Measurements from ENCODE around the gene SF3A2. TPM values are rescaled to one million over a fixed set of nuclear protein-coding genes. Genes with fewer than 3 reads are reported as not detected.
A peak's percentile ranks its signal among the peaks of the same experiment; 100 is the strongest.
"Not testable (repeated sequence)": the region's sequence is repeated elsewhere in the genome, so short reads cannot be mapped to it uniquely, and the experiment has no call there.

Gene SF3A2
- total RNA-seq, 2 experiments from 2014 or later = 142 to 151 TPM

GRCh38 chr19:2274185-2274711 is 37.6 kb downstream of the SF3A2 start:
- H3K4me1 Mint-ChIP-seq = peaks cover 30% of the 10 kb centered on the region
- CTCF ChIA-PET = interaction anchor here (0.5 to 7.7 kb wide), 15 partner anchors 9 to 377 kb away, joined by 3 to 49 read pairs (median 4); partner anchors contain the start of gene PLEKHJ1
- POLR2A ChIA-PET = interaction anchor here (0.6 to 1.0 kb wide), 3 partner anchors 13 to 15 kb away, joined by 3 to 5 read pairs (median 3); no protein-coding TSS in a partner anchor
- H3K27me3 Mint-ChIP-seq = no peaks in the 10 kb centered on the region
- no peak for DNase-seq
- H3K27ac Mint-ChIP-seq = peak overlapping the region; percentile 79
- H3K36me3 Mint-ChIP-seq (ENCODE audit: low read depth) = peaks cover 25% of the 10 kb centered on the region
- H3K9me3 Mint-ChIP-seq = no peaks in the 10 kb centered on the region
- peak overlapping the region; percentile 56 for H3K4me3 Mint-ChIP-seq

DNA sequence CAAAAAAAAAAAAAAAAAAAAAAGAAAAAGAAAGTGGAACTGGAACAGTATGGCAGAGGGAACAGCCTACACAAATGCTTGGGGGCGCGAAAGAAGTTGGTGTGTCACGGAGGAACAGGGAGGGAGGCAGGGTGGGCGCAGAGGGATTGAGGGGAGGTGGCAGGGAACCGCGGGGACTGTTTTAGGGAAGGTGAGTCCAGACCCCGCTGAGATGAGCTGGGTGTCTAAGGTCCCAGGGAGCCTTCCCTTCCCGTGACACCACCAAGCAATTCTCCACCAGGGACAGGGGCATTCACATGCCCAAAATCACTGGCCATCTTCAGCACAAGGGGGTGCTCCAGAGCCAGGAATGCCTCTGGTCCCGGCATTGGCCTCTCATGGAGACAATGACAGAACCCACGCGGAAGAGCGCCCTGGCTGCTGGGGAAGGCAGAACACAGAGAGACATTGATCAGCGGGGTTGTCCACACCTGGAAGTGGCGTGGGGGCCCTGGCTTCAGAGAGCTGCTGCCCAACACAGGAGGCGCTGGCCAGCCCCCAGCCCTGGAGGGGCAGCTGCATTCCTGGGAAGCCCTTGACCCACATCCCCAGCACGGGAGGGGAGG is 38.4 kb downstream of the SF3A2 start:
- no peak overlapping the region for H3K4me3 Mint-ChIP-seq
- peak; percentile 61 for DNase-seq
- no peaks in the 10 kb centered on the region for H3K27me3 Mint-ChIP-seq
- ChIA-PET CTCF (interaction anchor here (0.6 to 7.7 kb wide), 9 partner anchors 12 to 330 kb away, joined by 3 to 49 read pairs (median 6); partner anchors contain the start of gene PLEKHJ1), POLR2A (no interaction called here)
- H3K27ac Mint-ChIP-seq = no peak overlapping the region
- H3K4me1 Mint-ChIP-seq = peaks cover 30% of the 10 kb centered on the region
- peaks cover 23% of the 10 kb centered on the region for H3K36me3 Mint-ChIP-seq (ENCODE audit: low read depth)
- no peaks in the 10 kb centered on the region for H3K9me3 Mint-ChIP-seq

- Mint-ChIP-seq H3K4me1 (peaks cover 30% of the 10 kb centered on the region), H3K4me3 (no peak overlapping the region), H3K27me3 (no peaks in the 10 kb centered on the region), H3K9me3 (no peaks in the 10 kb centered on the region), H3K36me3 (ENCODE audit: low read depth) (peaks cover 23% of the 10 kb centered on the region), H3K27ac (no peak overlapping the region)
- ChIA-PET CTCF (interaction anchor here (1.0 to 7.7 kb wide), 4 partner anchors 11 to 331 kb away, joined by 3 to 49 read pairs (median 6); no protein-coding TSS in a partner anchor), POLR2A (no interaction called here)
- no peak for DNase-seq
Observed at GRCh38 chr19:2275588-2276428, 39.2 kb downstream of the SF3A2 start.

DNA sequence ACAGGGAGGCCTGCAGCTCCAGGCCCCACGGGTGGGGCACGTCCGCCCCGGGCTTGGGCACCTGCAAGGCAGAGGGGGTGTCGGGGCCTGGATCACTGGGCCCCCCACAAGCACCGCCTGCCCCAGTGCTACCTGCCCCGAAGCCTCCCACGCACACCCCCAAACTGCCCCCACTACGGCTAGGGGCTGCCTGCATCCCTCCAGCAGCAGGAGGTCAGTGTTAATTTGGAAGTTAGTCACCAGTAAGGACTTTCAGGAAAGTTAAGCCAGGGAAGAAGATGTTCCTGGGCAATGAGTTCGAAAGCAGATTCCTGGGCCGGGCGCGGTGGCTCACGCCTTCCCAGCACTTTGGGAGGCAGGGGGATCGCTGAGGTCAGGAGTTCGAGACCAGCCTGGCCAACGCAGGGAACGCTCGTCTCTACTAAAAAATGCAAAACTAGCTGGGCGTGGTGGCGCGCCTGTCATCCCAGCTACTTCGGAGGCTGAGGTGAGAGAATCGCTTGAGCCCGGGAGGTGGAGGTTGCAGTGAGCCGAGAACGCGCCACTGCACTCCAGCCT is 39.9 kb downstream of the SF3A2 start:
- peaks cover 21% of the 10 kb centered on the region for H3K36me3 Mint-ChIP-seq (ENCODE audit: low read depth)
- no peak overlapping the region for H3K4me3 Mint-ChIP-seq
- no peak for DNase-seq
- no peaks in the 10 kb centered on the region for H3K9me3 Mint-ChIP-seq
- H3K27me3 Mint-ChIP-seq = no peaks in the 10 kb centered on the region
- ChIA-PET POLR2A (no interaction called here), CTCF (interaction anchor here (1.0 to 7.7 kb wide), 3 partner anchors 11 to 331 kb away, joined by 3 to 49 read pairs (median 3); no protein-coding TSS in a partner anchor)
- H3K4me1 Mint-ChIP-seq = peaks cover 28% of the 10 kb centered on the region
- H3K27ac Mint-ChIP-seq = no peak overlapping the region

- no peaks in the 10 kb centered on the region for H3K9me3 Mint-ChIP-seq
Observed at GRCh38 chr19:2277138-2277537, 40.5 kb downstream of the SF3A2 start.

DNA sequence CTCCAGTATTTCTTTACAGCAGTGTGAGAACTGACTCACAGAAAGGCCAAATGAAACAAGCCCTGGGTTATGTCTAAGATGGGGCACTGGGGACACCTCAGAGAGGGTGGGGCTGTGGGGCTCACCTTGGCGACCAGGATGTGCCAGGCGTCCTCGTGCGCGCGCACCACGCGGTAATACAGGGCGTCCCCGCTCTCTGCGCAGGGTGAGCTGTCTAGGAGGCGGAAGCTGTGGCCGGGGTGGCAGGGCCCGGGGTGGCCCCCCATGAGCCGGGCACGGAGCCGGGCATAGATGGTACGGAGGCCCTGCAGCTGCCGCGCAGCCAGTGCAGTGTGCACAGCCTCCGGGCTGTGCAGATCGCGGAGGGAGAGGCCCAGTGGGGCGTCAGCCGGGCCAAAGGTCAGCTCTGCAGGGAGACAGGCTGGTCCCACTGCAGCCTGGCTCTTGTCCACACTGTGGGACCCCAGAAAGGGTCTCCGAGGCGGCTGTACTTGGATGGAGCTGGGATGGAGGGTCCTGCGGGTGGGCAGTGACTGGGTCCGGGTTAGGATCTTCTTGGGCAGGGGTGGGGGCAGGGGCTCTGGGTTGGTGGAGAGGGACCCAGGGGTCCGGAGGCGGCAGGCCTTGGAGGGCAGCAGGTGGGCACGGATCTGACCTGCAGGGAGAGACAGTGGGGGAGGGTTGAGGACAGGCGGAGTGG is 42.0 kb downstream of the SF3A2 start:
- no peak for DNase-seq
- H3K36me3 Mint-ChIP-seq (ENCODE audit: low read depth) = peaks cover 13% of the 10 kb centered on the region
- ChIA-PET CTCF (interaction anchor here (7.7 kb wide), 1 partner anchor 9 kb away, joined by 49 read pairs; no protein-coding TSS in a partner anchor), POLR2A (no interaction called here)
- H3K9me3 Mint-ChIP-seq = no peaks in the 10 kb centered on the region
- H3K27me3 Mint-ChIP-seq = peaks cover 5% of the 10 kb centered on the region
- no peak overlapping the region for H3K4me3 Mint-ChIP-seq
- peaks cover 29% of the 10 kb centered on the region for H3K4me1 Mint-ChIP-seq
- H3K27ac Mint-ChIP-seq = no peak overlapping the region

More at GRCh38 chr19:2277138-2277537, 40.5 kb downstream of the SF3A2 start:
- no peaks in the 10 kb centered on the region for H3K27me3 Mint-ChIP-seq
- H3K36me3 Mint-ChIP-seq (ENCODE audit: low read depth) = peaks cover 17% of the 10 kb centered on the region
- no peak overlapping the region for H3K4me3 Mint-ChIP-seq
- H3K4me1 Mint-ChIP-seq = peaks cover 29% of the 10 kb centered on the region
- DNase-seq = no peak
- ChIA-PET CTCF (interaction anchor here (7.7 kb wide), 1 partner anchor 10 kb away, joined by 49 read pairs; no protein-coding TSS in a partner anchor), POLR2A (interaction anchor here (0.7 kb wide), 1 partner anchor 41 kb away, joined by 3 read pairs; no protein-coding TSS in a partner anchor)
- no peak overlapping the region for H3K27ac Mint-ChIP-seq

- no peak for DNase-seq
- H3K27ac Mint-ChIP-seq = no peak overlapping the region
- POLR2A ChIA-PET = no interaction called here
- H3K9me3 Mint-ChIP-seq = no peaks in the 10 kb centered on the region
- H3K36me3 Mint-ChIP-seq (ENCODE audit: low read depth) = no peaks in the 10 kb centered on the region
- CTCF ChIA-PET = no interaction called here
- peaks cover 16% of the 10 kb centered on the region for H3K4me1 Mint-ChIP-seq
- no peak overlapping the region for H3K4me3 Mint-ChIP-seq
- peaks cover 5% of the 10 kb centered on the region for H3K27me3 Mint-ChIP-seq
Observed at GRCh38 chr19:2280633-2281264, 44.1 kb downstream of the SF3A2 start.

DNA sequence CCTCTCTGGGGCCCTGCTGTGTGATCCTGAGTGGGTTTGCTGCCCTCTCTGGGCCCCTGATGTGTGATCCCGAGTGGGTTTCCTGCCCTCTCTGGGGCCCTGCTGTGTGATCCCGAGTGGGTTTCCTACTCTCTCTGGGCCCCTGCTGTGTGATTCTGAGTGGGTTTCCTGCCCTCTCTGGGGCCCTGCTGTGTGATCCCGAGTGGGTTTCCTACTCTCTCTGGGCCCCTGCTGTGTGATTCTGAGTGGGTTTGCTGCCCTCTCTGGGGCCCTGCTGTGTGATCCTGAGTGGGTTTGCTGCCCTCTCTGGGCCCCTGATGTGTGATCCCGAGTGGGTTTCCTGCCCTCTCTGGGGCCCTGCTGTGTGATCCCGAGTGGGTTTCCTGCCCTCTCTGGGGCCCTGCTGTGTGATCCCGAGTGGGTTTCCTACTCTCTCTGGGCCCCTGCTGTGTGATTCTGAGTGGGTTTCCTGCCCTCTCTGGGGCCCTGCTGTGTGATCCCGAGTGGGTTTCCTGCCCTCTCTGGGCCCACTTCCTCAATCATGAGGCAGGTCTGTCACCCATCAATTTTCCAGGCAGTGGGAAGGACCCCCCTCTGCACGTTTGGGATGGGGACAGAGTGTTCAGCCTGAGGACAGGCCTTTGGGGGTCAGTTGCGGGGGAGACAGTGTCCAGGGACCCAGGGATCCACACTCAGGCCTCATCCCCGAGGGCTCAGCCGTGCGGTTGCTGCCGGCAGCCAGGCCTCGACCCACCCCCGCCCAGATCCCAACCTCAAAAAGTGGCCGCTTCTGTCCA is 44.8 kb downstream of the SF3A2 start:
- DNase-seq; CTCF ChIA-PET; H3K36me3 Mint-ChIP-seq (ENCODE audit: low read depth); H3K27me3 Mint-ChIP-seq; POLR2A ChIA-PET; H3K9me3 Mint-ChIP-seq: not testable (repeated sequence)
- Mint-ChIP-seq H3K4me3 (peak overlapping the region; percentile 32), H3K27ac (peak overlapping the region; percentile 75), H3K4me1 (peaks cover 16% of the 10 kb centered on the region)

GRCh38 chr19:2282062-2282861 is 45.6 kb downstream of the SF3A2 start, which contains the start of gene PEAK3:
PEAK3 (minus strand) TSS chr19:2282175; CDS start chr19:2280931, 1,244 bp downstream.
- DNase-seq = peak; percentile 44
- Mint-ChIP-seq H3K36me3 (ENCODE audit: low read depth) (no peaks in the 10 kb centered on the region), H3K9me3 (no peaks in the 10 kb centered on the region), H3K27ac (peak within 1 kb of the TSS; percentile 75), H3K4me1 (peaks cover 16% of the 10 kb centered on the region), H3K27me3 (peaks cover 5% of the 10 kb centered on the region), H3K4me3 (peak within 1 kb of the TSS; percentile 32)
- ChIA-PET CTCF (interaction anchor here (1.1 to 1.4 kb wide), 2 partner anchors 9 to 262 kb away, joined by 4 to 5 read pairs; no protein-coding TSS in a partner anchor), POLR2A (no interaction called here)

- Mint-ChIP-seq H3K4me1 (peaks cover 16% of the 10 kb centered on the region), H3K36me3 (ENCODE audit: low read depth) (no peaks in the 10 kb centered on the region), H3K4me3 (no peak overlapping the region), H3K27ac (peak overlapping the region; percentile 69), H3K9me3 (no peaks in the 10 kb centered on the region), H3K27me3 (peaks cover 5% of the 10 kb centered on the region)
- no peak for DNase-seq
- POLR2A ChIA-PET = no interaction called here
- CTCF ChIA-PET = interaction anchor here (1.1 to 1.4 kb wide), 2 partner anchors 9 to 262 kb away, joined by 4 to 5 read pairs; no protein-coding TSS in a partner anchor
Observed at GRCh38 chr19:2282862-2283237, 46.2 kb downstream of the SF3A2 start.
